Right ventricle myocardium superior (tissue), 1 donor: ENCODE measurements around the gene SPAG7. TPM values are rescaled to one million over a fixed set of nuclear protein-coding genes. Genes with fewer than 3 reads are reported as not detected.

ENCODE experiments used
- ATAC-seq: fragments of 200-7000 bp; cut with Tn5 transposase; one replicate; pipeline ENCODE4 v1.9.1; 2020; ENCODE audit warnings: mild to moderate bottlenecking; ENCODE audit not compliant: poor library complexity
- DNase-seq: peaks from one replicate; pipeline ENCODE4 v3.0.0-alpha.2; 2020
- intact Hi-C: fragments of 100-400 bp; cut with DNase I; formaldehyde crosslinking; loops from one replicate; pipeline ENCODE4 v1.11.2; 2022
- long read RNA-seq: library from polyadenylated mRNA; unstranded; transcript quantifications from one replicate; pipeline ENCODE4 v2.0.0, GENCODE V29; 2021
- total RNA-seq: library from RNA; stranded (reverse); fragmentation: NEBNext Ultra II Directional; extraction: Animal tissue kit (Norgen Biotek cat#: 25700); gene quantifications from one replicate; pipeline ENCODE4 v1.2.1, GENCODE V29; 2021
- donor health status: DM: no; HTN: yes; CAD: no; lungs with severe emphysema.

Gene SPAG7, protein sequence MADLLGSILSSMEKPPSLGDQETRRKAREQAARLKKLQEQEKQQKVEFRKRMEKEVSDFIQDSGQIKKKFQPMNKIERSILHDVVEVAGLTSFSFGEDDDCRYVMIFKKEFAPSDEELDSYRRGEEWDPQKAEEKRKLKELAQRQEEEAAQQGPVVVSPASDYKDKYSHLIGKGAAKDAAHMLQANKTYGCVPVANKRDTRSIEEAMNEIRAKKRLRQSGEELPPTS
- total RNA-seq = 158 TPM
- long read RNA-seq, transcript SPAG7-201 (7 exons, 1,058 nt) = major isoform, 123 of 139 reads
- long read RNA-seq, transcript SPAG7-207 (6 exons, 1,094 nt) = minor isoform, 6 of 139 reads
- long read RNA-seq, partial matches to known transcripts = 1 of 139 reads
- long read RNA-seq, other reads (novel, unspliced or antisense) = 9 of 139 reads

DNA sequence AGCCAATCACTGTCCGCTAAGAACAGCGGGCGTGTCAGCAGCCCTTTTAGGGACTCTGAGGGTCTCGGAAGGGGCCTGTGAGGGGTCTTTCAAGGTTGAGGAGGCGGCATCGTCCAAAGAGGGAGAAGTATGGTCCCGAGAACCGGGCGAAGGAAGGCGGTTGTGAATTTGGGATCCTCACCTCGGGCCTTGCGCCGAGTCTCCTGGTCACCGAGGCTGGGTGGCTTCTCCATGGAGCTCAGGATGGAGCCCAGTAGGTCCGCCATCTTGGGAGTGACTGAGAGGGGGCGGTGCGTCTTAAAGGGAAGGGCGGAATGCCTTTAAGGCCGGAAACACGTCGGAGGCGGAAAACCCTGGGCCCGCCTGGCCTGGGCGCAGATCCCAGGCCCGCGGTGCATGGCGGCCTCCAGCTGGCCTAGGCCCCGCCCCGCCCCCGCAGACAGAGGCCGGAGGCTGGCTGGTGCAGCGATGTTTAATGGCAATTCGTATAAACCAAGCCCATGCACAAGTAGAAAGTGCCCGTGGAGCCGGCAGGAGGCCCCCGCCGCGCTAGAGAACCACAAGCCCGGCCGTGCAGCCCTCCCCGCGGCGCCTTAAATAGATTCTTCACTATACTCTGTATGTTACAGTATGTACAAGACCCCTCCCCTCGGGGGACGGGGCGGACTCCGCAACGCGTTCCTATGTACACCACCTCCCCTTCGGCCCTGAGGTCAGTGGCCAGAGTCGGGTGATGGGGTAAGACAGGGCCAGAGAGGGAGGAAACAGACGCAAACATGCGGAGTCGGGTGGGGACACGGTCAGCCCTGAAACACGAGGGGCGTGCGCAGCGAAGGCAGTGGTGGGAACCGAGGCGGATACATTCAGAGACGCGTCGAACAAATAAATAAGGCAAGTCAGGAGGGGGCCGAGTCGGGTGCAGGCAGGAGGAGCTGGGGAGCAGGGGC lies at the start of gene SPAG7:
Gene SPAG7, minus strand, starts transcription at position 279 of the 947 bp plus-strand sequence. Its CDS starts 13 bp downstream, at position 266.
- ATAC-seq (peak; percentile 84), DNase-seq (peak; percentile 96)
- intact Hi-C loops = loop anchor here (2.0 kb wide), 1 partner anchor 17 kb away; the partner anchor contains the start of gene ENO3

DNA sequence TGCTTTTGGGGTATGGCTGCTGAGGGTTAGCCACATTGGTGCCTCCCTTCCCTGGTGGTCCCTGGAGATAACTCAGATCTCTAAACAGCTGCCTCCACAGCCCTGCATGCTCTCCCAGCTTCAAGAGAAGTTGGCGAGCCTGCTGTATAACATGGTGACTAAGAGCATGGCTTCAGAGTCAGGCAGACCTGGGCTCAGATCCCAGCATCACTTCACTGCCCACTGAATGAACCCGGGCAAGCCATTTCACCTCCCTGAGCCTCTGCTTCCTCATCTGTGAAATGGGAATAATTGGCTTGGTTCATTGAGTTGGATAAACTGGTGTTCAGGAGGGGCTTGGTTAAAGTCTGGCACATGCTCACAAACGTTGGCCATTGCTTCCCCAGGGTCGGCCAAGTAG lies 46.7 kb upstream of the SPAG7 start:
- intact Hi-C loops = no loop called here
- DNase-seq (no peak), ATAC-seq (no peak)

DNA sequence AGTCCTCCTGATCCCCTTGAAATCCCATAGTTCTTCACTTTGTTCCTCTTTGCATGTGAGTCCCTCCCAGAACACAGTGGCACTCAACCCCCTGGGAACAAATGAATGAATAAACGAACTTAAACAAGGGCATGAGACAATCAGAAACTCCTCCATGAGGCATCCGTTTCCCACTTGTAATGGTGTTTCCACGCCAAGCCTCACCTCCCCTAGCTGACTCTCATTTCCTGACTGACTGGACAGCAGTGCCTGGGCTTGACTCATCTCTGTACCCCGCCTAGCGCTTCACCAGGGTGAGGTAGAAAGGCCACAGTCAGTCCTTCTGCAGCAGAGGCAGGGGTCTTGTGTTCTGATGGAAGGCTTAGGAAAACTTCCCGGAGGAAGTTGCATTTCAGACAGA lies 44.3 kb upstream of the SPAG7 start:
- ATAC-seq (no peak), DNase-seq (no peak)
- intact Hi-C loops = no loop called here

- intact Hi-C loops = no loop called here
- no peak for ATAC-seq
- no peak for DNase-seq
Measured at GRCh38 chr17:5003214-5003867, 35.7 kb upstream of the SPAG7 start.

DNA sequence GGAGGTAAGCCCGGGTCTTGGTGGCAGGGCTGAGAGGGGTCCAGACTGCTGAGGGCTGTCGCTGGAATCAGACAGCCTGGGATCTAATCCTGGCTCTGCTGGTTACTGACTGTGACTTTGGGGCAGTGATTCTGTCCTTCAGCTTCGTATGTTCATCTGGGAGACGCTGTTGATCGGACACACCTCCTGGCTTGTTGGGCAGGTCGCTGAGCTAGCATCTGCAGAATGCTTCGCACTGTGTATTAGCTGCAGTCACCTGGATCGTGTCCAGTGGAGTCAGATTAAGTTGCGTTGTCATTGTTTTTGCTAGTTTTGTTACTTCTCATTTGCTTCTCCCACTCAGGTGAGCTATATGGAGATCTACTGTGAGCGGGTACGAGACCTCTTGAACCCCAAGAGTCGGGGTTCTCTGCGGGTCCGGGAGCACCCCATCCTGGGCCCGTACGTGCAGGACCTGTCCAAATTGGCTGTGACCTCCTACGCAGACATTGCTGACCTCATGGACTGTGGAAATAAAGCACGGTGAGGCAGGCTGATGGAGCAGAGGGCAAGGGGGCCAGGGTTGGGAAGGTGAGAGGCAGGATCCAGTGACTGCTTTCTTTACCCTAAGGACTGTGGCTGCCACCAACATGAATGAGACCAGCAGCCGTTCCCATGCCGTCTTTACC lies 34.6 kb upstream of the SPAG7 start:
- ATAC-seq (no peak), DNase-seq (no peak)
- intact Hi-C loops = no loop called here

DNA sequence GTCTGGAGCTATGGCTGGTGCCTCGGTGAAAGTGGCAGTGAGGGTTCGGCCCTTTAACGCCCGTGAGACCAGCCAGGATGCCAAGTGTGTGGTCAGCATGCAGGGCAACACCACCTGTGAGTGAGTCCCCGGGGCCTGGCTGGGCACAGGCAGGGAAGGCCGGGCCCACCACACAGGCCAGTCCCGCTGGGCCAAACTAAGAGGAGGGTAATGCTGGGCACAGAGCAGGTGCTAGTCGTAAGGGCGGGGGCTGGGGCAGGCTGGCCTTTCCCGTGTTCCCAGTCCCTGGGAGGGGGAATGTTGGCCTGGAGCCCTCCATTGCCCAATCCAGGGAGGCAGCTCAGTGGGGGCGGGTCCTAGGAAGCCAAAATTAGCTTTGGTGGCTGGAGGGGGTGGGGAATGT lies 32.6 kb upstream of the SPAG7 start:
- DNase-seq (peak; percentile 92), ATAC-seq (peak; percentile 63)
- intact Hi-C loops = no loop called here

DNA sequence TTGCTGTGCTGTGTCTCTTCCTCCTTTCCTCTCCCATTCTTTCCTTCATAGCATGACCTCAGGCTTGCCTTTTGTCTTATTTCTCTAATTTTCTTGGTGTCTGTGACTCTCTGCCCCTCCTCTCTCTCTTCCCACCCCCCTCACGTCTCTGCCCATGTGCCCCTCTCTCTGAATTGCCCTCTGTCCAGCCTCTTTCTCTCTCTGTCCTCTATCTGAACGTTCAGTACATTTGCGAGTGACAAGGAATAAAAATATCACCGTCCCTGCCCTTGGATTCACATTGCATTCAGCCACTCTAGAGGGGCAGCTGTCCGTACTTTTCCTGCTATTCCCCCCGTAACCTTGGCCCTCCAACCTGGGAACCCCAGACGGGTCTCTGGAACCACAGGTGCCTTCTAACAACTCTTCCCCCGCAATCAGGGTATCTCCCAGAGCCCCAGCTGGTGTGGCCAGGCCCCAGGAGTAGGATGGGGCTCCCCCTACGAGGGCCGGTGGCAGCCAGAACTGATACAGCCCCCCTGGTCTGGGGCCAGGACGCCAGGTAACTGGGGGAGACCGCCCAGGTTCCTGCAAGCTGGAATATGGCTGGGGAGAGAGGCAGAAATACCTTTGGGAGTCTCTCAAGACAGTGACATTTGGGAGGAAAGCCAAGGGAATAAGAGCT lies 31.9 kb upstream of the SPAG7 start:
- DNase-seq = no peak
- intact Hi-C loops = no loop called here
- peak; percentile 7 for ATAC-seq

DNA sequence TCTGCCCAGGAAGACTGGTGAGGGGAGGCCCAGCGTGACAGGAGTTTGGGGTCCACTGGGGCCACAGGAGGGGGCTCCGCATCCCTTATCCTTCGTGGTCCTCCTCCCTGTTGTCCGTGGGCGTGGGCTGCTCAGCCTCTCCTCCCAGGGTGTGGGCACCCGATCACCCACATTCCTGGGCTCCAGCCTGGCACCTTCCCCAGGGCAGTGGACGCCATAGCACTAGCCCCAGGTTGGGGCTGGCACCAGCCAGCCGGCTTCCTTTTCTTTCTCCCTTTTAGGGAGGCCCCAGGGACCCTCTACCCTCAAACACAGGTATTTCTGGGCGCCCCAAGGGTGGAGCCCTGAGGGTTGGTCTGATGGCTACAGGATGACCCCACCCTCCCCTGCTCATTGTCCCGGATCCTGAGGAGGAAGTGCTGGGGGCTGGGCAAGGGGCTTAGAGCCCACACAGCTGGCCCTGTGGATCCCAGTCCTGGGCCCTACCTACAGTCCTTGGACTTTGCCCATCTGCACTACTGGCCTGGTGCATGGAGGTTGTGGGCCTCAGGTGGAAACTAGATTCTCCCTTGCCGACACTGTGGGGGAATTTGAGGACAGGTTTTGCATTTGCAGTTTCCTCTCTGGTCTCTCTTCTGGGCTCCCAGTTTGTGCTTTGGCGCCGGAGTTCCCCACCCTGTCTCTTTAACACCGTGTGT lies 31.3 kb upstream of the SPAG7 start:
- peak; percentile 1 for ATAC-seq
- DNase-seq = no peak
- intact Hi-C loops = no loop called here

DNA sequence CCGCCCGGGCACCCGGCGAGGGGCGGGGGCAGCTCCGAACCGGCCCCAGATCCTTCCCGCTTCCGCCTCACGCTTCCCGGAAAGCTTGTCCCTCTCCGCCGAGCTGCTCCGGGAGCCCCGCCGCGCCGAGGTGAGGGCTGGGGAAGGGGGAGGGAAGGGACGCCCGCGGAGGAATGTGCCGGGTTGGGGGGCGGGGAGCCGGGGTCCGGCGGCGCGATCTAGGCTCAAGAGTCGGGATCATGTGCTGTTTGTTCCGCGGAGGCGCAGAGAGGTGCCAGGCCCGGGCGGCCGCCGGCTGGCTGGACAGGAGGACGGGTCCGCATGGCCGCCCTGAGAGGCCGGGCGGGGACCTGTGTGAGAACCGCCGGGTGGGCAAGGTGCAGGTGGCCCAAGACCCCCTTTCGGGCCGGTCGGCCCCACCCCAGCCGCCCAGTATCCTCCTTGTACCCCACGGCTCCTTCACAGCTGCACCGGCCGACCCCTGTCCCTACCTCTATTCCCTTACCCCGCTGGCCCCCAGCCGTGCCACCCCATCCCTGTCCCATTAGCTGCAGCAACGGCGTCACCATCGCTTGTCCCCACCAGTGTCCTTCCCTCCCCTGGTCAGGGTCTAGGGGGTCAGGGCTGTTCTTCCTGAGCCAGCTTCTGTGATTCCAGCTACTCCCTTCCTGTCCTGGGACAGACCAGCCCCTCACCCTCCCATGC lies 30.6 kb upstream of the SPAG7 start:
- ATAC-seq (peak; percentile 23), DNase-seq (peak; percentile 75)
- intact Hi-C loops = no loop called here

- ATAC-seq (peak; percentile 92), DNase-seq (peak; percentile 97)
- intact Hi-C loops = no loop called here
Measured at GRCh38 chr17:4997302-4998026, 29.8 kb upstream of the SPAG7 start, which contains the start of the genes INCA1 and KIF1C. Gene INCA1 (minus strand): TSS chr17:4997522. CDS start chr17:4994437, 3,085 bp downstream. Gene KIF1C (plus strand): TSS chr17:4997950. CDS start chr17:5000247, 2,297 bp downstream.

DNA sequence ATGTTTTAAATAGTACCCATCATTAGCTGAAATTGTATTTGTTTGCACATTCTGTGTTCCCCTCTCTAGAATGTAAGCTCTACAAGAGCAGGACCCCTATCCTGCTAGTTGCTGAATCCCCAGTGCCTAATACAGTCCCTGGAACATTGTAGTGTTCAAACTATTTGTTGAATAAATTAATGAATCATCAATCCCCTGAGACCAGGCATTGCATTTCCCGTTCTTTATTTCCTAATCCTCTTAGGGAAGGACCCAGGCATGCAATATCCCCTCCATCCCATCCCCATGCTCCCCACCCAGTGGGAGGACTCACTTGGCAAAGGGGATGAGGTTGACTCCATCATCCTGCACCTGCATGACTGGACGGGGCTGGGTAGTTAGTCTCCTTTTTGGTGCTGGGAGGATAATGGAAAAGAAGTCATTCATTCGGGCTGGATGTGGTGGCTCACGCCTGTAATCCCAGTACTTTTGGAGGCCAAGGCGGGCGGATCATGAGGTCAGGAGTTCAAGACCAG lies 26.5 kb upstream of the SPAG7 start:
- no peak for ATAC-seq
- DNase-seq = no peak
- intact Hi-C loops = no loop called here

GRCh38 chr17:4987767-4988567 lies 20.4 kb upstream of the SPAG7 start:
- ATAC-seq (peak; percentile 17), DNase-seq (peak; percentile 53)
- intact Hi-C loops = no loop called here

DNA sequence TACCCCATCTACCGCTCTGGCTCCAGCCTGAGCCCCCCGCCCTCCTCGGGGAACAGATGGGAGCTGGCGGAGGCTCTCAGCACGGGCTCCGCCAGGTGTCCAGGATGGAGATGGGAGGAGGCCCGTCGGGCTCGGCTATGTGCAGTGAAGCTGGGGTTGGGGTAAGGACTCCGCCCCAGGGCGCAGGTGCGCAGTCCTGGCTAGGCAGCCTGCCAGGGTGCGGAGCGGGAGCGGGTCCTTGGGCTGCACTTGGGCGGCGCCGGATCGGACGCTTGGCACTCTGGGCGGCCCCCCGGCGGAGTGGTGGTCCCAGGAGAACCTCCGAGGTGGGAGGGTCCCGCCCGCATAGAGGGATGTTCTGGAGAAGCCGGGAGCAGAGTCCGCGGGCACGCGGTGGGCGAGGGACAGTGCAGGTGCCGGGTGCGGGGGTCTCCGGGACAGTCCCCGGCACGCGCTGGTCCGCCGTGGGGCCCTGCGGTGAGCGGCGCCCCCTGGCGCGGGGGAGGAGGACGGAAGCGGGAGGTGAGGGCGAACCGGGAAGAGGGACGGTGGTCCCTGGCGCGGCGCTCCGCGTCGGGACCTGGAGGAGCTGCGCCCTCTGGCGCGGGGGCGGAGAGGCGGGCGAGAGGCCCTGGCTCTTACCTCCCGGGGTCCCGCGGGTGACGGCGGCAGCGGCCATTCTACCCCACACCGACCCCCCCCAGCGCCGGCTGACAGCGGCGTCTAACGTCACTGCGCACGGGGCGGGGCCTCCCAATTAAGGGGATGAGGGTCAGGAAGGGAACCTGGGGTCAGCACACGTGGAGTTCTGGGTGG lies 19.5 kb upstream of the SPAG7 start, which contains the start of gene CAMTA2:
Gene CAMTA2, minus strand, starts transcription at position 725 of the 816 bp plus-strand sequence. CDS start 1,453 bp downstream, outside the sequence.
- intact Hi-C loops = no loop called here
- ATAC-seq = peak; percentile 97
- peak; percentile 96 for DNase-seq

DNA sequence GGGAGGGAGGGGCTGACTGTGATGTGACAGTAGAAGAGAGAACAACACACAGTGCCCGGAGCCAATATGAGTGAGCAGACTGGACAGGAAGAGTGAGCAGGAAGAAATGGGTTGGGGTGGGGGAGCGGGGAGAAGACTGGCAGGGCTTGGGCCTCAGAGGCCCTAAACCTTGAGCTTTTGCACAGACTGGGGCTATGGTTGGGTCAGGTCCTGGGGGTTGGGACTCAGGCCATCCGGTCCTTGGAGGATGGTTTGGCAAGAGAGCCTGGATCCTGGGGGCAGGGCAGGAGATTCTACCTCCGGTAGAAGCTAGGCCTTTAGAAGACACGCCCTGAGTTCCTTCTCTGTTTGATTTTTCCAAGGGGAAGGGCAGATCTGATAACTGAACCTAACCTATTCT lies 18.8 kb upstream of the SPAG7 start:
- ATAC-seq = no peak
- intact Hi-C loops = no loop called here
- DNase-seq = no peak
